ENCODE results near the gene BBIP1. TPM values are rescaled to one million over a fixed set of nuclear protein-coding genes. Genes with fewer than 3 reads are reported as not detected.

BBIP1 gene
- total and polyA plus RNA-seq, 9 of the 15 experiments (the other 6 are each of a cell fraction or from before 2014, with no cell fraction given), result 5.2 to 31.0 (median 19.4) TPM

DNA sequence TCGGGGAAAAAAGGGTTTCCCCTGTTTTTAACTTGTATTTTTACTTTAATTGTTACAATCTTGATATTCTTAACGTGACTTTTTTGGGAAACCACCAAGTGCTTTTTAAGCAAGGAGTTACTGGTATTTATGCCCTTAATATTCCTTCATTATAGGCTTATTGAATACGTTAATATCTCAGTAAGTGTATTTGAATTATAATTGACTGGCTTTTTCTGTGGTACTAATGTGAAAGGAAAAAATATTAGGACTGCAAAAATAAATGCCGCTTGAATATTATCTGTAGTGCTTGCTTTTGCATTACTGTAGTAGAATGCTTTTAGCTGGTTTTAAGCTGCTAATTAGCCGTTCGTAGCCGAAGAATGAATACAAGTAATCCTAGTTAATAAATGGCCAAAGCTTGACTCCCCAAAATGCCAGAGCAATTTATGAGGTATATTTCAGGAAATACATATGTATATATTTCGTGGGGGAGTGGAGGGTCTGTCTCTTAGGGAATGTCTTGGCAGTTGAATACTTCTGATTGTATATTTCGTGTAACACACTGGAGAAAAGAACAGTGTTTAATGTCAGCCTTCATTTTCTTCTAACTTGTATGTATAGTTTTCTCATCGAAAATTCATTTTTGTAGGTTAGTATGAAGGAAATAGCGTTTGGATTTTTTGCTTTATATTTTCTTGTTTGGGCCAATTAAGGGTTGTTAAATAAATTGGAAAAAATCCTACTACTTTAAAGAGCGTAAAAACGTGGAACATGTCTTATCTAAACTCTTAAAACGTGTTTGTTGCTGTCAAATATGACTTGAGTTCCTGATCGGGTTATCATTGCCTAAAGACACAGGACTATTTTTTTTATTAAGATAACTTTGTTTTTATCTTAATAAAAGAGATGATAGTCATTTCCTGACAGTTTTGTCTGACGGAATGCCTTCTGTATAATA, 45.7 kb downstream of the BBIP1 start:
- peaks cover 35% of the 10 kb centered on the region for H3K79me2 ChIP-seq (ENCODE audit: control insufficient read depth, insufficient read depth, low read length)
- peak overlapping the region; percentile 83 for H3K27ac ChIP-seq (ENCODE audit: extremely low read depth, low read depth, low read length)
- 0% methylated on average over 15 of the region's 16 CpGs for WGBS (ENCODE audit: insufficient coverage, low coverage, missing lambda C conversion rate)
- 0 out of 3 replicates have a peak, but pooled peaks cover 5% of the 10 kb centered on the region for H3K36me3 ChIP-seq (ENCODE audit: control insufficient read depth, insufficient read depth, low read length)
- H4K20me1 ChIP-seq (replicated peaks; ENCODE audit: control insufficient read depth, insufficient read depth, low read length), result no peaks in the 10 kb centered on the region
- in situ Hi-C loops (cut with MboI), result no loop called here
- H3K27me3 ChIP-seq (ENCODE audit: control insufficient read depth in 2 of 2, insufficient read depth in 2 of 2, low read length in 2 of 2), result no peaks in the 10 kb centered on the region
- H2AFZ ChIP-seq (ENCODE audit: low read depth, low read length), result peak overlapping the region; percentile 57
- intact Hi-C loops (cut with micrococcal nuclease), result loop anchor here (2.0 to 10.0 kb wide), 4 partner anchors 36 to 258 kb away; no protein-coding TSS in a partner anchor
- BruUV-seq (replicated peaks), result TSS peak; percentile 58
- no peaks in the 10 kb centered on the region for H3K9me1 ChIP-seq (ENCODE audit: control insufficient read depth, insufficient read depth, low read length)
- peaks cover 14 to 15% of the 10 kb centered on the region in 2 experiments for H3K4me1 ChIP-seq (replicated peaks in 1 of 2; ENCODE audit: control insufficient read depth in 2 of 2, insufficient read depth in 2 of 2, low read length in 2 of 2)
- H3K9me3 ChIP-seq (replicated peaks; ENCODE audit: control insufficient read depth, insufficient read depth, low read depth, low read length), result no peaks in the 10 kb centered on the region
- ATAC-seq (no peak), FAIRE-seq (no peak), DNase-seq (ENCODE audit: extremely low read depth in 1 of 4, low spot score in 3 of 4) (no peak)
- CTCF ChIA-PET (ENCODE audit: low intra/inter-chr PET ratio), result interaction anchor here (0.6 kb wide), 2 partner anchors 66 to 633 kb away, joined by 3 read pairs; no protein-coding TSS in a partner anchor
- peak overlapping the region in 1 of 2 experiments; percentile 95; a peak in 2 of 4 replicates for H3K9ac ChIP-seq (ENCODE audit: insufficient read depth in 1 of 2, low read depth in 2 of 2, low read length in 2 of 2)
- H3K4me2 ChIP-seq (ENCODE audit: insufficient read depth, low read length), result peak overlapping the region; percentile 84
- POLR2A ChIA-PET, result interaction anchor here (0.9 to 1.2 kb wide), 4 partner anchors 10 to 127 kb away, joined by 3 to 6 read pairs (median 3); no protein-coding TSS in a partner anchor
- H3K4me3 ChIP-seq, result peak overlapping the region; percentile 64
- TF ChIP-seq POLR2H (tag; IDR thresholded peaks at IDR 0.05; ENCODE audit: low read depth), result peak; percentile 72
- TF ChIP-seq TBP (optimal IDR thresholded peaks at IDR 0.05; ENCODE audit: low read depth, low read length), result peak; percentile 1
- TF ChIP-seq, protein P1, sequence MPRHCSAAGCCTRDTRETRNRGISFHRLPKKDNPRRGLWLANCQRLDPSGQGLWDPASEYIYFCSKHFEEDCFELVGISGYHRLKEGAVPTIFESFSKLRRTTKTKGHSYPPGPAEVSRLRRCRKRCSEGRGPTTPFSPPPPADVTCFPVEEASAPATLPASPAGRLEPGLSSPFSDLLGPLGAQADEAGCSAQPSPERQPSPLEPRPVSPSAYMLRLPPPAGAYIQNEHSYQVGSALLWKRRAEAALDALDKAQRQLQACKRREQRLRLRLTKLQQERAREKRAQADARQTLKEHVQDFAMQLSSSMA (CRISPR knock-in tag; IDR thresholded peaks at IDR 0.05), result no peak
- TF ChIP-seq DACH1 (IDR thresholded peaks at IDR 0.05; ENCODE audit: partially characterized antibody), result peak; percentile 51
- 0 out of 2 replicates have a peak, but pooled peaks have one; percentile 35 for TF ChIP-seq MXI1 (IDR thresholded peaks at IDR 0.05; ENCODE audit: low read depth, low read length)
- TF ChIP-seq, protein P2, sequence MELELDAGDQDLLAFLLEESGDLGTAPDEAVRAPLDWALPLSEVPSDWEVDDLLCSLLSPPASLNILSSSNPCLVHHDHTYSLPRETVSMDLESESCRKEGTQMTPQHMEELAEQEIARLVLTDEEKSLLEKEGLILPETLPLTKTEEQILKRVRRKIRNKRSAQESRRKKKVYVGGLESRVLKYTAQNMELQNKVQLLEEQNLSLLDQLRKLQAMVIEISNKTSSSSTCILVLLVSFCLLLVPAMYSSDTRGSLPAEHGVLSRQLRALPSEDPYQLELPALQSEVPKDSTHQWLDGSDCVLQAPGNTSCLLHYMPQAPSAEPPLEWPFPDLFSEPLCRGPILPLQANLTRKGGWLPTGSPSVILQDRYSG (tag; conservative IDR thresholded peaks at IDR 0.05; ENCODE audit: low read depth), result no peak
- 0 out of 2 replicates have a peak, but pooled peaks have one; percentile 6 for TF ChIP-seq ZNF175 (CRISPR knock-in tag; IDR thresholded peaks at IDR 0.05; ENCODE audit: low read depth)
- no peak for TF ChIP-seq GABPA (tag; conservative IDR thresholded peaks at IDR 0.05; ENCODE audit: low read depth)
- TF ChIP-seq TAF9B (IDR thresholded peaks at IDR 0.05; ENCODE audit: partially characterized antibody), result peak; percentile 7
- TF ChIP-seq, protein P3, sequence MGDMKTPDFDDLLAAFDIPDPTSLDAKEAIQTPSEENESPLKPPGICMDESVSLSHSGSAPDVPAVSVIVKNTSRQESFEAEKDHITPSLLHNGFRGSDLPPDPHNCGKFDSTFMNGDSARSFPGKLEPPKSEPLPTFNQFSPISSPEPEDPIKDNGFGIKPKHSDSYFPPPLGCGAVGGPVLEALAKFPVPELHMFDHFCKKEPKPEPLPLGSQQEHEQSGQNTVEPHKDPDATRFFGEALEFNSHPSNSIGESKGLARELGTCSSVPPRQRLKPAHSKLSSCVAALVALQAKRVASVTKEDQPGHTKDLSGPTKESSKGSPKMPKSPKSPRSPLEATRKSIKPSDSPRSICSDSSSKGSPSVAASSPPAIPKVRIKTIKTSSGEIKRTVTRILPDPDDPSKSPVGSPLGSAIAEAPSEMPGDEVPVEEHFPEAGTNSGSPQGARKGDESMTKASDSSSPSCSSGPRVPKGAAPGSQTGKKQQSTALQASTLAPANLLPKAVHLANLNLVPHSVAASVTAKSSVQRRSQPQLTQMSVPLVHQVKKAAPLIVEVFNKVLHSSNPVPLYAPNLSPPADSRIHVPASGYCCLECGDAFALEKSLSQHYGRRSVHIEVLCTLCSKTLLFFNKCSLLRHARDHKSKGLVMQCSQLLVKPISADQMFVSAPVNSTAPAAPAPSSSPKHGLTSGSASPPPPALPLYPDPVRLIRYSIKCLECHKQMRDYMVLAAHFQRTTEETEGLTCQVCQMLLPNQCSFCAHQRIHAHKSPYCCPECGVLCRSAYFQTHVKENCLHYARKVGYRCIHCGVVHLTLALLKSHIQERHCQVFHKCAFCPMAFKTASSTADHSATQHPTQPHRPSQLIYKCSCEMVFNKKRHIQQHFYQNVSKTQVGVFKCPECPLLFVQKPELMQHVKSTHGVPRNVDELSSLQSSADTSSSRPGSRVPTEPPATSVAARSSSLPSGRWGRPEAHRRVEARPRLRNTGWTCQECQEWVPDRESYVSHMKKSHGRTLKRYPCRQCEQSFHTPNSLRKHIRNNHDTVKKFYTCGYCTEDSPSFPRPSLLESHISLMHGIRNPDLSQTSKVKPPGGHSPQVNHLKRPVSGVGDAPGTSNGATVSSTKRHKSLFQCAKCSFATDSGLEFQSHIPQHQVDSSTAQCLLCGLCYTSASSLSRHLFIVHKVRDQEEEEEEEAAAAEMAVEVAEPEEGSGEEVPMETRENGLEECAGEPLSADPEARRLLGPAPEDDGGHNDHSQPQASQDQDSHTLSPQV (IDR thresholded peaks at IDR 0.05), result no peak
- TF ChIP-seq, protein P4, sequence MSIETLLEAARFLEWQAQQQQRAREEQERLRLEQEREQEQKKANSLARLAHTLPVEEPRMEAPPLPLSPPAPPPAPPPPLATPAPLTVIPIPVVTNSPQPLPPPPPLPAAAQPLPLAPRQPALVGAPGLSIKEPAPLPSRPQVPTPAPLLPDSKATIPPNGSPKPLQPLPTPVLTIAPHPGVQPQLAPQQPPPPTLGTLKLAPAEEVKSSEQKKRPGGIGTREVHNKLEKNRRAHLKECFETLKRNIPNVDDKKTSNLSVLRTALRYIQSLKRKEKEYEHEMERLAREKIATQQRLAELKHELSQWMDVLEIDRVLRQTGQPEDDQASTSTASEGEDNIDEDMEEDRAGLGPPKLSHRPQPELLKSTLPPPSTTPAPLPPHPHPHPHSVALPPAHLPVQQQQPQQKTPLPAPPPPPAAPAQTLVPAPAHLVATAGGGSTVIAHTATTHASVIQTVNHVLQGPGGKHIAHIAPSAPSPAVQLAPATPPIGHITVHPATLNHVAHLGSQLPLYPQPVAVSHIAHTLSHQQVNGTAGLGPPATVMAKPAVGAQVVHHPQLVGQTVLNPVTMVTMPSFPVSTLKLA (conservative IDR thresholded peaks at IDR 0.05), result peak in 1 of 2 experiments; percentile 29; a peak in 1 of 4 replicates
- no peak for TF ChIP-seq THRAP3 (IDR thresholded peaks at IDR 0.05; ENCODE audit: borderline replicate concordance)

Measured in K562 (cell line).